Lower leg skin (tissue), 4 donors: ENCODE measurements around the gene STK36. TPM values are rescaled to one million over a fixed set of nuclear protein-coding genes. Genes with fewer than 3 reads are reported as not detected.

Experiments
- DNase-seq, 2 donors: peaks; one replicate each; pipeline ENCODE4 v3.0.0-alpha.2; 2019; ENCODE audit warnings: low spot score in 2 of 2
- H3K4me3 ChIP-seq: fragments of 200-600 bp; sonication (generic); 2 replicates; pipeline ENCODE4 v1.5.1; 2017; ENCODE audit warnings: mild to moderate bottlenecking, low read depth; ENCODE audit not compliant: poor library complexity, severe bottlenecking
- POLR2A ChIP-seq, 2 donors: fragments of 450-650 bp; IDR thresholded peaks; one replicate each; pipeline ENCODE4 v1.6.1; 2016 to 2017; ENCODE audit warnings: antibody characterized with exemption in 2 of 2, mild to moderate bottlenecking in 1 of 2, moderate library complexity in 1 of 2
- WGBS, 2 donors: methylation state at CpG; one replicate each; pipeline ENCODE4 v1.1.5; 2018; 5-methylcytosine and 5-hydroxymethylcytosine counted together
- intact Hi-C: fragments of 100-400 bp; cut with DNase I; formaldehyde crosslinking; loops from one replicate; pipeline ENCODE4 v1.15.0; 2023; ENCODE audit warnings: low total_unique reads
- total RNA-seq, 4 donors: library from RNA; depleted of rRNA; stranded (reverse); fragments of >200 nt; gene quantifications; one replicate each; pipeline ENCODE4 v1.1.0, GENCODE V29; 2016
- TF ChIP-seq, protein P1 (sequence below), 3 donors: fragments of 450-650 bp; IDR thresholded peaks; one replicate each; pipeline ENCODE4 v1.5.1; 2016; ENCODE audit warnings: antibody characterized with exemption in 3 of 3, mild to moderate bottlenecking in 3 of 3, moderate library complexity in 2 of 3

STK36 gene
- total RNA-seq, 4 donors from 2014 or later = 7.4 to 21.1 (median 12.3) TPM

DNA sequence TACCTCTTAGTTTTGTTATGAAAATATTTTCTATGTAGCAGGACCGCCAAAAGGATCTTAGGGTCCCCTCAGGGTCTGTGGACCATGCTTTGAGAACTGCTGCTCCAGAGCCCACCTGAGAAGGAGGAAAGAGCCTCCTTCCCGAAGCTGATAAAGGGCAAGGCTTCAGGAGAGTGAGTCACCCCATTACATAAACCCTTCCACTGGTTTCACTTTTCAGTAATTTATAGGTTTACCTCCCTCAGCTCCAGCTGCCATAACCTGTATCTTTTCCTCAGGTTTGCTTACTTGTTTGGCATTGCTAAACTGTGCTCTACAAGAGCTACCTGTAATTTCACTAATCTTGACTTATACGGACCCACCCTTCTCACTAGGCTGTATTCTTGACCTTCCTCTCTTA is 45.4 kb downstream of the STK36 start:
- 51 to 55% methylated on average over 3 of the region's 3 CpGs for WGBS, 2 donors
- intact Hi-C loops = no loop called here
- TF ChIP-seq POLR2A (IDR thresholded peaks at IDR 0.05) = no peak
- TF ChIP-seq, protein P1, sequence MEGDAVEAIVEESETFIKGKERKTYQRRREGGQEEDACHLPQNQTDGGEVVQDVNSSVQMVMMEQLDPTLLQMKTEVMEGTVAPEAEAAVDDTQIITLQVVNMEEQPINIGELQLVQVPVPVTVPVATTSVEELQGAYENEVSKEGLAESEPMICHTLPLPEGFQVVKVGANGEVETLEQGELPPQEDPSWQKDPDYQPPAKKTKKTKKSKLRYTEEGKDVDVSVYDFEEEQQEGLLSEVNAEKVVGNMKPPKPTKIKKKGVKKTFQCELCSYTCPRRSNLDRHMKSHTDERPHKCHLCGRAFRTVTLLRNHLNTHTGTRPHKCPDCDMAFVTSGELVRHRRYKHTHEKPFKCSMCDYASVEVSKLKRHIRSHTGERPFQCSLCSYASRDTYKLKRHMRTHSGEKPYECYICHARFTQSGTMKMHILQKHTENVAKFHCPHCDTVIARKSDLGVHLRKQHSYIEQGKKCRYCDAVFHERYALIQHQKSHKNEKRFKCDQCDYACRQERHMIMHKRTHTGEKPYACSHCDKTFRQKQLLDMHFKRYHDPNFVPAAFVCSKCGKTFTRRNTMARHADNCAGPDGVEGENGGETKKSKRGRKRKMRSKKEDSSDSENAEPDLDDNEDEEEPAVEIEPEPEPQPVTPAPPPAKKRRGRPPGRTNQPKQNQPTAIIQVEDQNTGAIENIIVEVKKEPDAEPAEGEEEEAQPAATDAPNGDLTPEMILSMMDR (IDR thresholded peaks at IDR 0.05) = no peak
- no peak for DNase-seq
- H3K4me3 ChIP-seq = no peak overlapping the region

DNA sequence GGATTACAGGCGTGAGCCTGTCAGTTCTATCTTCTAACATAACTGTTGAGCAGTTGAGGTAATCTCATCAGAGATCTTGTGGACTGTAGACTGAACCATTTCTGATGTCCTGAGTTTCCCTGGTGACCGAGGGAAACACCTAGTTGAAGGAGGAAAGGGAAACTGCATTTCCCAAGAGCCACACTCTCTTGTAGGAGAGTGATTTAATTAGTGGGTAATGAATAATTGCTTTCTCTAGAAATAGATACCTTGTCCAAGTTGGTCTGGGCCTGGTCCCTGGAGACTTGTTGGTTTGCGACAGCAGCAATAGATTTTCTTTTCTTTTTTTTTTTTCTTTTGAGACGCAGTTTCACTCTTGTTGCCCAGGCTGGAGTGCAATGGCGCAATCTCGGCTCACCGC is 46.2 kb downstream of the STK36 start:
- no peak overlapping the region for H3K4me3 ChIP-seq
- no peak for TF ChIP-seq POLR2A (IDR thresholded peaks at IDR 0.05)
- TF ChIP-seq, protein P1 (IDR thresholded peaks at IDR 0.05) = no peak
- WGBS, 2 donors = 92 to 97% methylated on average over 7 of the region's 7 CpGs
- no peak for DNase-seq
- intact Hi-C loops = no loop called here

DNA sequence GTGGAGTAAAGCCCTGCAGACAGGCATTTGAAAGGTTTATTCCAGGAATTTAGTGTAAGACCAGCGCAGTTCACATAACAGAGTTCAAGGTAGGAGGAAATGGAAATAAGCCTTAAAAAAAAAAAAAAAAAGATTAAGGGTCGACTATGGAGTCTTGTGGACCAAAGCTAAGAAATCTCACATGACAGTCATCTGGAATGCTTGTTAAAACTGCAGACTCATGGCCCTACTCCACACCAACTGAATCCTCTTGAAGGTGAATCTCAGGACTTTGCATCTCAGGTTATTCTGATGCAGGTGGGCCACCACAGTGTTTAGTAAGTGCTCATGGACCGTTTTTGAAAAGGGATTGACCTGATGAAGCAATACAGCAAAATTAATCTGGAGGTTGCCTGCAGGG is 47.6 kb downstream of the STK36 start:
- H3K4me3 ChIP-seq = no peak overlapping the region
- intact Hi-C loops = no loop called here
- WGBS, 2 donors = 63 to 69% methylated on average over 3 of the region's 3 CpGs
- DNase-seq = no peak
- no peak for TF ChIP-seq POLR2A (IDR thresholded peaks at IDR 0.05)
- TF ChIP-seq, protein P1 (IDR thresholded peaks at IDR 0.05) = no peak

DNA sequence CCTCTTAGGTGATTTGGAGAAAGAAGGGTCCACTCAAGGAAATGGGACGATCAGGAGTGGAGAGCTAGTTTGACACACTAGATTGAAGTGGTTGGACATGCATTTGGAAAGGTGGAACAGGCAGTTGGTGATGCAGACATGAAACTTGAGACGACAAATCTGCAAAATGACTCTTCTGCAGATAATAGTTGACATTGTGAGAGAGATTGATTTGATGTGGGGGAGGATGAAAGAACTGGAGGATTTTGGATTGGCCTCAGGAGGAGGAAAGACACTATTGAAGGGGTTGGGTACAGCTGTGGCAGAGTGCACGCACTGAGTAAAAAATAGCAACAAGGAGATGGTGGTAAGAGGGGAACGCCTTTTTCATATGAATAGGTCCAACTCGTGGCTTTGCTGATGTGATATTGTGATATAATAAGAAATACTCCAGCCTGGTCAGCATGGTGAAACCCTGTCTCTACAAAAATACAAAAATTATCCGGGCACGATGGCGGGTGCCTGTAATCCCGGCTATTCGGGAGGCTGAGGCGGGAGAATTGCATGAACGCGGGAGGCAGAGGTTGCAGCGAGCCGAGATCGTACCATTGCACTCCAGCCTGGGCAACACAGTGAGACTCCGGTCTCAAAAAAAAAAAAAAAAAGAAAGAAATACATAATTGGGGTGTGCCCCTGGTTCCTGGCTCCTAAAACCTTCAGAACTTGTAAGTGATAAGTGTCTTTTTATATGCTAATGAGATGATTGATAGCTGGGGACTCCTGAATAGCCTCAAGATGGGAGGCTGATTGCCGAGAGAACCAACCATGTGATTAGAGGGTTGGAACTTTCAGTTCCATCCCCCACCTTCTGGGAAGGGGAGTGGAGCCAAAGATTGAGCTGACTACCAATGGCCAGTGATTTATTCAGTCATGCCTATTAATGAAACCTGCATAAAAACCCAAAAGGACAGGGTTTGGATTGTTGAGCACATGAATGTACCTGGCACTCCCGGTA is 48.5 kb downstream of the STK36 start:
- TF ChIP-seq POLR2A (IDR thresholded peaks at IDR 0.05) = no peak
- TF ChIP-seq, protein P1 (IDR thresholded peaks at IDR 0.05) = no peak
- no peak for DNase-seq
- WGBS, 2 donors = 87 to 94% methylated on average over 19 of the region's 19 CpGs
- no peak overlapping the region for H3K4me3 ChIP-seq
- intact Hi-C loops = loop anchor here (10.0 kb wide), 1 partner anchor 124 kb away; no protein-coding TSS in a partner anchor

DNA sequence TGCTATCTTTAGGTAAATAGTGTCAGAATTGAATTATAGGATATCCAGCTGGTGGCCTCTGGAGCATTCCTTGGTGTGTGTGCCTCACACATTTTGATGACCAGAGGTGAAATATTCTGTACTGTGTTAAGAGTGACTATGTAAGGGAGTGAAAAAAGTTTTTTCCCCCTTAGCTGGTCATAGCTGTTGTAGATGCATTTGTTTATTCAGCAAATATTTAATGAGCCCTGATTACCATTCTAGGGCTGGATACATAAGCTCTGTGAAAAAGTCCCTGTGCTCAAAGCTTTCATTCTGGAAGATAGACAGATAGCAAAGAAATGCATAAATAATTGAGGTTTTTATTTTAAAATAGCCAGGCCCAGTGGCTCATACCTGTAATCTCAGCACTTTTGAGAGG is 49.6 kb downstream of the STK36 start:
- no peak overlapping the region for H3K4me3 ChIP-seq
- no peak for DNase-seq
- intact Hi-C loops = loop anchor here (10.0 kb wide), 1 partner anchor 123 kb away; no protein-coding TSS in a partner anchor
- TF ChIP-seq, protein P1 (IDR thresholded peaks at IDR 0.05) = no peak
